ENCODE measurements around the gene ANKS1B.

The ANKS1B gene

GRCh38 chr12:99054601-99055128, 930.1 kb downstream of the ANKS1B start:
- Histone ChIP-seq H3K4me3 (ENCODE audit: low read depth, low read length) (no peak overlapping the region), H3K27me3 (replicated peaks) (no peaks in the 10 kb centered on the region), H3K27ac (no peak overlapping the region), H3K36me3 (replicated peaks) (no peaks in the 10 kb centered on the region)
- in situ Hi-C loops (cut with HindIII; ENCODE audit: low pct_ligation_motif_present, low sequenced_read_pairs), result no loop called here
- DNase-seq, result no peak
- TF ChIP-seq, protein P1, sequence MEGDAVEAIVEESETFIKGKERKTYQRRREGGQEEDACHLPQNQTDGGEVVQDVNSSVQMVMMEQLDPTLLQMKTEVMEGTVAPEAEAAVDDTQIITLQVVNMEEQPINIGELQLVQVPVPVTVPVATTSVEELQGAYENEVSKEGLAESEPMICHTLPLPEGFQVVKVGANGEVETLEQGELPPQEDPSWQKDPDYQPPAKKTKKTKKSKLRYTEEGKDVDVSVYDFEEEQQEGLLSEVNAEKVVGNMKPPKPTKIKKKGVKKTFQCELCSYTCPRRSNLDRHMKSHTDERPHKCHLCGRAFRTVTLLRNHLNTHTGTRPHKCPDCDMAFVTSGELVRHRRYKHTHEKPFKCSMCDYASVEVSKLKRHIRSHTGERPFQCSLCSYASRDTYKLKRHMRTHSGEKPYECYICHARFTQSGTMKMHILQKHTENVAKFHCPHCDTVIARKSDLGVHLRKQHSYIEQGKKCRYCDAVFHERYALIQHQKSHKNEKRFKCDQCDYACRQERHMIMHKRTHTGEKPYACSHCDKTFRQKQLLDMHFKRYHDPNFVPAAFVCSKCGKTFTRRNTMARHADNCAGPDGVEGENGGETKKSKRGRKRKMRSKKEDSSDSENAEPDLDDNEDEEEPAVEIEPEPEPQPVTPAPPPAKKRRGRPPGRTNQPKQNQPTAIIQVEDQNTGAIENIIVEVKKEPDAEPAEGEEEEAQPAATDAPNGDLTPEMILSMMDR (IDR thresholded peaks at IDR 0.05; ENCODE audit: low read depth, low read length, missing control alignments), result no peak

- TF ChIP-seq, protein P1 (IDR thresholded peaks at IDR 0.05; ENCODE audit: low read depth, low read length, missing control alignments), result no peak
- DNase-seq, result peak; percentile 49
- in situ Hi-C loops (cut with HindIII; ENCODE audit: low pct_ligation_motif_present, low sequenced_read_pairs), result no loop called here
- Histone ChIP-seq H3K36me3 (replicated peaks) (no peaks in the 10 kb centered on the region), H3K27me3 (replicated peaks) (no peaks in the 10 kb centered on the region), H3K27ac (peak overlapping the region; percentile 74), H3K4me3 (ENCODE audit: low read depth, low read length) (no peak overlapping the region)
These were observed 930.9 kb downstream of the ANKS1B start for GRCh38 chr12:99053616-99054362.

DNA sequence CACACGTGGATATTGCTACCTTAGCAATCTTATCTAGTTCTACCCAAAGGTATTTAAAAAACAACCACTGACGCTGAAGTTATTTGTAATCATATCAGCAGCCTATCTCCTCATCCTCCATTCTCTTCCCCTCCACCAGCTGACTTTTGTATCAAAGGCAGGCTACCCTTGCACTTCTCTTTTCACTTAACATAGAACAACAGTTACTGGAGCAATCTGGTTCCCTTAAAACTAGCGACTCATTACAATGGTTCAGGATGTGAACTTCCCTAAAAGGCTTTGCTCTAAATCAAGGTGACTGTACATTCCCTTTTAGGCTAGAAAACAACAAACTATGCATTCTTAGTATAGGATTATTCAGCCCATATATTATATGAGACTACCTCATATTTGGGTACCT, 935.0 kb downstream of the ANKS1B start:
- no peaks in the 10 kb centered on the region for H3K27me3 ChIP-seq (replicated peaks)
- in situ Hi-C loops (cut with HindIII; ENCODE audit: low pct_ligation_motif_present, low sequenced_read_pairs), result no loop called here
- H3K4me3 ChIP-seq (ENCODE audit: low read depth, low read length), result no peak overlapping the region
- TF ChIP-seq, protein P1 (IDR thresholded peaks at IDR 0.05; ENCODE audit: low read depth, low read length, missing control alignments), result no peak
- no peak for DNase-seq
- no peak overlapping the region for H3K27ac ChIP-seq
- no peaks in the 10 kb centered on the region for H3K36me3 ChIP-seq (replicated peaks)

DNA sequence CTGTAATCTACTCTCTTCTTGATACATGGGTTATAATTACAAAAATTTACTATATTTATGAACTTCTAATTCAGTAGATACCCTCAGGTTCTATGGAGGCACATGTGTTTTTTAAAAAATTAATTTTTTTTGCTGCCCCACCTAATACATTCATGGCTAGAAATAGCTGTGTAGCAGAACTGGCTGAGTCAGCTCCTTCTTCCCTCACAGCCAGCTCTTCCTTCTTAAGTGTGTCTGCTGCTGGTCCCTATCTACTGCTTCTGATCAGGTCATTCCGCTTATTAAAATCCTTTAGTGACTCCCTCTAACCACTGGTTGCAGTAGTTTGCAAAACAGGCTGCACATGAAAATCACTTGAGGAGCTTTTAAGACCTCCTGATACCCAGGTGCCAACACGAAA, 939.6 kb downstream of the ANKS1B start:
- in situ Hi-C loops (cut with HindIII; ENCODE audit: low pct_ligation_motif_present, low sequenced_read_pairs), result no loop called here
- Histone ChIP-seq H3K36me3 (replicated peaks) (no peaks in the 10 kb centered on the region), H3K27ac (no peak overlapping the region), H3K4me3 (ENCODE audit: low read depth, low read length) (no peak overlapping the region), H3K27me3 (replicated peaks) (no peaks in the 10 kb centered on the region)
- TF ChIP-seq, protein P1 (IDR thresholded peaks at IDR 0.05; ENCODE audit: low read depth, low read length, missing control alignments), result no peak
- DNase-seq, result no peak

DNA sequence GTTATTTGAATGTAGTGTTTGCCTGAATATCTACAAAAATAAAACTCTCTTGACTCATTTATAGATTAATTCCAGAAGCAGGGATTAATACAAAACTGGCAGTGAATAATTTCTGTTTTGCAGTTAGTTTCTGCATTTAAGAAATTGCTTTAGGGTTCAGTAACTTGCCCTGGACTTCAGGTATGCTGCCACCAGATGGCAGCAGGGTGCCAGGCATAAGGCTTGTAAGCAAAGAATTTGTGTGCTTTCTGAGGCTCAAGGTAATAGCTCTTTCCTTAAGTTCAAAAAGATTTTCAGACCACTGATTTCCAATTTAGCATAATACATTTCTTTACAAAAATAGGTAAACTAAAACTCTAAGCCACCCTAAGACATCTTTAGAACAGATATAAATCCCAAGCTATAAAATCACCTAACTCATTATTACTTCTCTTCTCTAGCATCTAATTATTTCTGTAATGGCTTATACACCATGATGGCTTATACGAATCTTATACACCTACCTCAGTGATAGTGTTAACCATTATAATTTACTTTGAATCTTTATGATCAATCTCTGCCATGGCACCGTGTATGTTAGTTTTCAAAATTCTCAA, 941.3 kb downstream of the ANKS1B start:
- in situ Hi-C loops (cut with HindIII; ENCODE audit: low pct_ligation_motif_present, low sequenced_read_pairs), result no loop called here
- DNase-seq, result peak; percentile 61
- no peak overlapping the region for H3K27ac ChIP-seq

More for the DNA sequence above, 941.3 kb downstream of the ANKS1B start:
- Histone ChIP-seq H3K4me3 (ENCODE audit: low read depth, low read length) (no peak overlapping the region), H3K27me3 (replicated peaks) (no peaks in the 10 kb centered on the region), H3K36me3 (replicated peaks) (no peaks in the 10 kb centered on the region)
- TF ChIP-seq, protein P1 (IDR thresholded peaks at IDR 0.05; ENCODE audit: low read depth, low read length, missing control alignments), result peak; percentile 95

Measured in brain microvascular endothelial cell (primary cell).